NCI-H1436 treated with DMSO at 0.1 percent for 48 hours (cell line): ENCODE data around the gene MTFMT.
"Not testable (repeated sequence)": the region's sequence is repeated elsewhere in the genome, so short reads cannot be mapped to it uniquely, and the experiment has no call there.

Experiments
- DNase-seq: peaks from one replicate; lab custom pipeline; 2025; lab: John Stamatoyannopoulos, UW

MTFMT gene

DNA sequence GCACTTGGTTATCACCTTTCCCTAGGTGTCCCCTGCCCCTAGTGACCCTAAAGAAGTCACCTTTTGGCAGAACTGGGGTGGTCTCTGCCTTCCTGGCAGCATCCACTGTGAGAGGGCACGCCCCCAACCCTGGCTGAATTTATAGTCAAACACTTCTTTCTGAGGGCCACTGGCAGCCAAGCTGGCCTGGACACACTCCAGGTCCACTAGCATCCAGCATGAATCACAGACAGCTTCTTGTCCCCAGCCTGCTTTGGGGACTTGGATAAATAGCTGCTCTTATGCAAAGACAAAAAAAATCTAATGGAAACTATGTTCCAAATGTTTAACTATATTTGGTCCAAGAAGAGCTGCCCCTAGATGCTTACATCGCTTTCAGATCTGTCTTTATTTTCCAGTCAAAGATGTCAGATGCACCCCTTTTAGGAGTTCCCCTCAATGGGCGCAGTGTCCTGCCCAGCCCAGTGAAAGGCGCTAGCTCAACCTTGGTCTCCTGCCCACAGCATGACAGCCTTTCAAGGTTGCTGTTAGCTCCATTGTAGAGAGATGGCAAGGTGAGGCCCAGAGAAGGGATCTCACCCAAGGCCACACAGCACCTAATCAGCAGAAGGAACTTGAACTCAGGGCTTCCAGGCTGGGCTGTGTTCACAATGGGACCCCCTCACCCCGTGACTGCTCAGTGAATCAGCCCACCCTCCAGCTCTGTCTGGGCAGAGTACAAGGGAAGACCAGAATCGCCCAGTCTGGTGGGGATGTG is 31.4 kb upstream of the MTFMT start:
- no peak for DNase-seq

DNA sequence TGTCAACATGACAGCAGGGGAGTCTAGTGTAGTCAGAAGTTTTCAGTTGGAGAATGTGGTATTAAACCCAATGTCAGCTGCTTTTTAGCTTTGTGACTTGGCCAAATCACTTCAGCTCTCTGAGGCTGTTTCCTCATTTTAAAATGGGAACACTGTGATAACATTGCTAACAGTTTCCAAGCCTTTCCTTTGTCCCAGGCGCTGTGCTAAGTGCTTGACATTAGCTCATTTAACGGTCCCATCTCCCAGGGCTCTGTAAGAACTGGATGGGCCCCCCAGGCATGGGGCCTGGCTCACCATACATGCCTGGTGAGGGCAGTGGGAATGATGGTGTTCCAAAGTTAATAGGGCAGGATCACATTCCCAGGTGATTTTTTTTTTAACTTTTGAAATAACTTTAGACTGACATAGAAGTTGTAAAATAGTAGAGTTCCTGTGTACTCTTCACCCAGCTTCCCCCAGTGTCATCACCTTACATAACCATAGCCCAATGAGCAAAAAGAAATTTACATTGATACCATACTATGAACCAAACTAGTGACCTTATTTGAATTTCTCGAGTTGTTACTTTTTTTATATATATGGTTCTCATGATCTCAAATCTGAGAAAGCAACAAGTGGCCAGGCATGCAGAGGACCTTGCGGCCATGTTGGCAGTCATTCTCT is 30.6 kb upstream of the MTFMT start:
- DNase-seq, result no peak

- DNase-seq, result no peak
Observed at GRCh38 chr15:65059369-65059750, 29.9 kb upstream of the MTFMT start.

DNA sequence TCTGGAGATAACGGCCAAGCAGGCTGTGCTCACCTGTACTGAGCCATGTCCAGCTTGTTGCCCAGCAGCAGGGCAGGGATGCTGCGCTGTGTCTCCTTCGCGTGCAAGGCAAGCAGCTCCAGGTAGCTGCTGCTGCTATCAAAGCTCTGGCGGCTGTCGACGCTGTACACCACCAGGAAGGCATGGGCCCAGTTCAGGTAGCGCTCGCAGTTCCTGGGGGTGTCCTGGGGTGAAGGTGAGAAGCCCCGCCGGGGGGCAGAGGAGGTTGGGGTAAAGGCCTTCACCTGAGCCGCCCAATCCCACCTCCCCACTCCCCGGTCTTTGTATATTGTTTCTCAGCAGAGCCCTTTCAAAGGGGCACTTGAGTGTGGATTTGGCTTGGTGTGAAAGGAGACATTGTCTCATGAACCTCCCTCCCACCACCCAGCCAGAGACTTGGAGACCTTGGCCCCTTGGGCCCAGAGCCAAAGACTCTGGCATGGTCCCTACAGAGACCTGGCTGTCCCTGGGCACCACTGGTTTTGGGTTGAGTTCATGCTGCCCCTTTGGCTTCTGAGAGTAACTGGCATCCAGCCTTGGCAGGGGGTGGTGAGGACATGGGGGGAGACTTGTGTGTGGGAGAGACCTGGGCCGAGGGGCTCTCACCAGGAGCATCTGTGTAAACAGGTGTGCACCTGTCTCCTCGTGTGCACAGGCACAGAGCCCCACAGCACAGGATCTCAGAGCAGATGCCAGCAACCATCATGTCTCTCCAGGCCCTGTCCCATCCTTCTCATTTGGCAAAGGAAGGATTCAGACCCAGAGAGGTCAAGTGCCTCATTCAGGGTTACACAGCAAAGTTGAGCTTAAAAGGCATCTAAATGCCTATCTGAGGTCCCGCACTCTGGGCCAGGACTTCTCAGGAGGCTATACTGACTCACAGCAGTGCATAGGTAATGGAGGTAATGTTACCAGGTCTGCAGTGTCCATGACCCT is 29.2 kb upstream of the MTFMT start:
- no peak for DNase-seq

GRCh38 chr15:65057549-65057940 is 28.1 kb upstream of the MTFMT start:
- no peak for DNase-seq

- no peak for DNase-seq
Observed at GRCh38 chr15:65056868-65057548, 27.6 kb upstream of the MTFMT start.

GRCh38 chr15:65056106-65056505 is 26.7 kb upstream of the MTFMT start:
- no peak for DNase-seq

DNA sequence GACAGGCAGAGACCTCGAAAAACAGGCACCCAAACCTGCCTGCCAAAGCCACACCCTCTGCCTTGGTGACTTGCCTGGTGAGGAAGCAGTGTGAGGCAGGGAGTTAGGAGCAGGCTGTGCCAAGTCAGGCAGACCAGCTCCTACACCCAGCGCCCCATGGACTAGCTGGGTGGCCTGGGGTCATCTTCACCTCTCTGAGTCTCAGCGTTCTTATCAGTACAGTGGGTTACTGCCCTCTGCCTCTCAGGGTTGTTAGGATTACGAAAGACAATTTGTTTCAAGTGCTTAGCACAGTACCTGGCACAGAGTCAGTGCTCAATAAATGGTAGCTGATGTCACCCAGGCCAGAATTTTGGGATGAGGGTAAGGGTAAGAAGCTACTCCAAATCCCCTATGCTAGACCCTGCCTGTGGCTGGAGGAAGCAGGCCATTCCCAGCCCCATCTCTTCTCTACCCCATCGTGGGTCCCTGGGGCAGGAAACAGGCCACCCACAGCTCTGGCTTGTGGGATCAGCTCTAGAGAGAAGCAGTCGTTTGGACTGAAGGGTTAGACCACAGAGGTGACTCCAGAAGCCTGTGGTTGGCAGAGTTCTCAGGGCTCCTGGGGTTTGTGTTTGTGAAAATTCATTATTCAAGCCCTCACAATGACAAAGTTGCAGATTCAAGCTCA is 25.9 kb upstream of the MTFMT start:
- DNase-seq, result no peak

GRCh38 chr15:65054333-65055200 is 25.1 kb upstream of the MTFMT start:
- no peak for DNase-seq

- DNase-seq, result no peak
Observed at GRCh38 chr15:65052956-65053355, 23.5 kb upstream of the MTFMT start.

- DNase-seq, result no peak
Observed at GRCh38 chr15:65051266-65051665, 21.8 kb upstream of the MTFMT start.

DNA sequence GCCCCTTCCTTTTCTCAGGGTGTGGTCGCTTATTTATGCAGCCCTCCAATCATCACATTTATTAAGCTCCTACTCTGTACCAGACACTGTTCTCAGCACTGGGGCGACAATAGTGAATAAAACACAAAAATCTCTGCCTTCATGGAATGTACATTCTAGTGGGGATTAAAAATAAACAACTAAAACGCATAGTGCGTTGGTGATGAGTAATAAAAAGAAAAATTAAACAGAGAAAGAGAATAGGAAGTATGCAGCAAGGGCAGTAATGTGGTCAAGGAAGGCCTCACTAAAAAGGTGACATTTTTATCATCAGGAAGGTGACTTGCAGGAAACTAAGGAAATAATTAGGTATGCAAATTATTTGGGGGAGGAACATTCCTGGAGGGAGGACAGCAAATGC is 20.8 kb upstream of the MTFMT start:
- DNase-seq, result no peak

DNA sequence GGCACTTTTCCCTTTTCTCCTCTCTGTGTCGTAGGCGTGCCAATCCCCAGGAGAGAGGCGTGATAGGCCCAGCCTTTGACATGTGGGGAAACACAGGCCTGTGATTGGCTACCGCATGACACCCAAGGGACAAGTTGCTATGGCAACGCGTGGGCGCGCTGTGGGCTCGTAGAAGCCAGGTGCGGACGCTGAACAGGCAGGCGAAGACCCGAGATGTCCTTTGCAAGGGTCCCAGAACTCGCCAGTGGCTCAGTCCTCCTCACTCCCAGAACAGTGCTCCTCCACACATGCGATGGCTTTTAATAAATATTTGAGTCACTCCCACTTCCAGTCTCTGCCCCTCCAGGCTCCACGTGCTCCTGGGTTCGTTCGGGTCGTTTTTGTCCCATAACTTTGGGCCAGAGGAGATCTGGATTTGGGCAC is 20.0 kb upstream of the MTFMT start:
- DNase-seq, result peak; percentile 89

DNA sequence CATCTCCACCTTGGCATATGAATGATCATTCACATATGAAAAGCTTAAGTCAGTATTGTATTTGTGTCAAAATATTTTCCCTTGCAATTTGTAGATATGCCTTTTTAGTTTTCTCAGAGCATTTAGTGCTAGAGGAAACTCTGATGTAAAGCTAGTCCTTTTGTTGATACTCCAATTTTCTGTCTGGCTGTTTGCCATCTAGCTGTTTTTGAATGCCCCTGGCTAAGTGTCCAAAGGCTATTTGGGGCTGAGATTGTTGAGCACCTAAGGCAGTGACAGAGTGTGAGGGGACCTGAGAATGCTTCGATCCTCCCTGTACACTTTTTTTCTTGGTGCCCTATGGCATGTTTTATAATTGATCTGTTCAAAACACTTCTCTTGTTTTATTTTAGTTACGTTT is 18.8 kb upstream of the MTFMT start:
- no peak for DNase-seq

DNA sequence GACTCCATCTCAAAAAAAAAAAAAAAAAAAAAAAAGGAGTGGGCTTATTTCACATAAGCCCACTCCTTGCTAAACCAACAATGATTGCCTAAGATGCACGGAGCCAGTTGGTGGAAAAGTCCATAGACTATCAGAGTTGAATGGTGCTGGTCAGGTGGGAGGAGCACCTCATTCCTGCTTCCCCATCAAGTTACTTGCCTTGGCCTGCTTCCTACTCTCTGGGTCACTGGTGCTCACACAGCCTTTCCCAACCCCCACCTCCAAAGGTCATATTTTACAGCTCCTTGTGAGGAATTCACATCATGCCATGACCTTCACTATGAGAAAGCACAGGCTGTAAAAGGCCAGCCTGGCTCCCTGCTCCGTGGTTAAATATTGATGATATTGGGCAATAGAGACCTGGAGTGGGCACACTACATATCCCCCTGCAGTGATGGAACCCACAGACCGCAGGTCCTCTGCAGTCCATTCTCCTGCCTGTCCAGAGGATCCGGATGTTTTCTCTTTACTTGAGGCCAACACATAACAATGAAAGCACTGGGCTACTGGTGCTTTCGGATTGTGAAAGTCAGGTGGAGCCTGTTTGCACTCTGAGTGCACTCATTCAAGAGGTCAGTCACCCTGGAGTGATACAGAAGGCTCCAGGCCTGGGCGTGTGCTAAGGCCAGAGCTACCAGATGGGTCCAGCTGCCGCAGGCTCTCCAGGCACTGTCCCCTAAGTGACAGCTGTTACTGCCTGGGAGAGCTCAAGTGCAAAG is 15.5 kb upstream of the MTFMT start, which contains the start of gene SLC51B:
SLC51B (plus strand) TSS at position 664 of the 758 bp plus-strand sequence. CDS start 4,618 bp downstream, outside the sequence.
- DNase-seq, result no peak

DNA sequence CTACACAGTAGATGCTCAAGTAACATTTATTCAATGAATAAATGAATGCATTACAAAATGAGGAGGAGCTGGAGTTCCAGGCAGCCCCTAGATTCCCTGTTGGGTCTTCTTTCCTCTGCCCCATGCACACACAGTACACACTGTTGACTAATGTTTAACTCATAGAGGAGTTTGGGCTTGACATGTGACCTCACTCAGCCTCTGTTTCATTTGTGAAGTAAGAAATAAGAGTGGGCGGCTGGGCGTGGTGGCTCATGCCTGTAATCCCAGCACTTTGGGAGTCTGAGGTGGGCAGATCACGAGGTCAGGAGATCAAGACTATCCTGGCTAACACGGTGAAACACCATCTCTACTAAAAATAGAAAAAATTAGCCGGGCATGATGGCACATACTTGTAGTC is 14.8 kb upstream of the MTFMT start:
- not testable (repeated sequence) for DNase-seq

DNA sequence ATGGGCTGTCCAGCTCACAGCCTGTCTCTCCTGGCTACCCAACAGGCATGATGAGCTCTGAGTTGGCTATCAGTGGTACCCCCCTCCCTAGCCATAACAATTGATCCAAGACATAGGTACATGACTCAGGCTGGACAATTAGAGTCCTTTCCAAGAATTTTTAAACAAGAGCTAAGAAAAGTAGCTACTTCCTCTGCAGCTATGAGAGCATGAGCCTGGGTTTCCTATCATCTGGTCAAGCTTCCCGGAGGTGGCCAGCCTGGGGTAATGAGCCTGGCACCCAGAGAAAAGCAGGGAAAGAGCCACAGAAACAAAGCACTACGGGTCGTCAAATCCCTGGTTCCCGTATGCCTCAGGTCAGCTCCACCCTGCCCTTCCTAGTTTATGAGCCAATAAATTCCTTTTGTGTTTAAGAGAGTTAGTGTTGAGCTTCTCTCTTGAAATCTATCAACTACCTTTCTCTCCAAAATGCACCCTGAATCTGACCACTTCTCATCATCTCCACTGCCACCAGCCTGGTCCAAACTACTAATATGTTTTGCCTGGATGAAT is 13.4 kb upstream of the MTFMT start:
- DNase-seq, result no peak

DNA sequence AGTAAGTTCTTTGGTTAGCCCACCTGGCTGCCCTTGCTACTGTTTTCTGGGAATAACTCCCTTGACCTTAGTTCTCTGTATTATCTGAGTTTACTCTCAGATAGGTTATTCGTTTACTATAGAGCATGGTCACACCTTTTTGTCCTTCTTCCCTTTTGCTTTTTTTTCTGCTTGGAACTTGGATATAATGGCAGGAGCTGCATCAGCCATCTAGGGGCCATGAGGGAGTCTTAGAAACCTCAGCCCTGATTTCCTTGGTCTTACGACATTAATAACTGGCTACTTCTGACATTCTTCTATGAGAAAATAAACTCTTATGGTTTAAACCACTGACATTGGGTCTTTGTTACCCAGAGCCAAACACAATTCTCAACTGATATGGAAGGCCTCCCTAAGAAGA is 12.3 kb upstream of the MTFMT start:
- no peak for DNase-seq

- DNase-seq, result no peak
Observed at GRCh38 chr15:65040461-65040860, 11.0 kb upstream of the MTFMT start.
